ENCODE measurements around the gene CAB39.

DNA sequence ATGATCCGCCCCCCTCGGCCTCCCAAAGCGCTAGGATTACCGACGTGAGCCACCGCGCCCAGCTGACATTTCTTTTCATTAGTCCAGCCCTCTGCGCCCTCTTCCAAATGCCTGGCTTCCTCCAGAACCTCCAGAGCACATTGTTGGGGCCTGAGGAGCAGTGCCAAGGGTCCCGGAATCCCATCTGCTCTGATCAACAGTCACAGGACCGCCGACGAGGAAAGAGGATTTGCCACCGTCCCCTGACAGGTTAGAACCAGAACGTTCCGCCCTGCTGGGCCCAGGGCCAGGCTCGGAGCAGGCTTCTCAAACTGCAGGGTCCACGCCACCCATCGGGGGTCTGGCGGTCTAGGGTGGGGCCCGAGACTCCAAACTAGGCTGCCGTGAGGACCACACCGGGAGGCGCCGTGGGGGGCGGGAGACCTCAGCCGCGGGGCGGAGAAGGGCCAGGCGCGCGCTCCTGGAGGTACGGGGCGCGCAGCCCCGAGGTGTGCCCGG is 115.2 kb downstream of the CAB39 start:
- TF ChIP-seq, protein P1, sequence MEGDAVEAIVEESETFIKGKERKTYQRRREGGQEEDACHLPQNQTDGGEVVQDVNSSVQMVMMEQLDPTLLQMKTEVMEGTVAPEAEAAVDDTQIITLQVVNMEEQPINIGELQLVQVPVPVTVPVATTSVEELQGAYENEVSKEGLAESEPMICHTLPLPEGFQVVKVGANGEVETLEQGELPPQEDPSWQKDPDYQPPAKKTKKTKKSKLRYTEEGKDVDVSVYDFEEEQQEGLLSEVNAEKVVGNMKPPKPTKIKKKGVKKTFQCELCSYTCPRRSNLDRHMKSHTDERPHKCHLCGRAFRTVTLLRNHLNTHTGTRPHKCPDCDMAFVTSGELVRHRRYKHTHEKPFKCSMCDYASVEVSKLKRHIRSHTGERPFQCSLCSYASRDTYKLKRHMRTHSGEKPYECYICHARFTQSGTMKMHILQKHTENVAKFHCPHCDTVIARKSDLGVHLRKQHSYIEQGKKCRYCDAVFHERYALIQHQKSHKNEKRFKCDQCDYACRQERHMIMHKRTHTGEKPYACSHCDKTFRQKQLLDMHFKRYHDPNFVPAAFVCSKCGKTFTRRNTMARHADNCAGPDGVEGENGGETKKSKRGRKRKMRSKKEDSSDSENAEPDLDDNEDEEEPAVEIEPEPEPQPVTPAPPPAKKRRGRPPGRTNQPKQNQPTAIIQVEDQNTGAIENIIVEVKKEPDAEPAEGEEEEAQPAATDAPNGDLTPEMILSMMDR (IDR thresholded peaks at IDR 0.05; ENCODE audit: borderline replicate concordance, extremely low read depth, low read length, poor library complexity, severe bottlenecking), result no peak
- no peak for TF ChIP-seq EZH2 (IDR thresholded peaks at IDR 0.05; ENCODE audit: borderline replicate concordance, low read depth, low read length, severe bottlenecking)
